K562 (cell line): ENCODE data around the gene ANKS1B. TPM values are rescaled to one million over a fixed set of nuclear protein-coding genes. Genes with fewer than 3 reads are reported as not detected.

Source experiments
- ATAC-seq: fragments of 200-7000 bp; cut with Tn5 transposase; 3 replicates; pipeline ENCODE4 v1.9.1; 2020; ENCODE audit warnings: moderate library complexity
- BruUV-seq: library from RNA; stranded (reverse); fragments of 400-500 nt; replicated peaks from 2 replicates; lab custom pipeline; 2021; lab: Mats Ljungman, UMichigan
- CTCF ChIA-PET: fragments of 300-600 bp; formaldehyde crosslinking; extraction: SDS; loops from one replicate; lab custom pipeline; 2021; ENCODE audit warnings: low intra/inter-chr PET ratio; lab: Yijun Ruan, JAX
- POLR2A ChIA-PET: fragments of 300-600, 350-650 bp; sonication (Branson Sonifier 250); formaldehyde crosslinking; extraction: SDS; loops from one replicate; lab custom pipeline; 2021; ENCODE audit warnings: antibody characterized with exemption, inconsistent platforms; lab: Yijun Ruan, JAX
- DNase-seq, 4 experiments: peaks; one replicate each; pipeline versions ENCODE4 v3.0.0 to v3.0.0-alpha.2; 2011 to 2018; ENCODE audit warnings: low spot score in 3 of 4, mixed read lengths in 3 of 4; ENCODE audit errors: extremely low read depth in 1 of 4
- FAIRE-seq: peaks from 2 replicates; lab custom pipeline; 2011; peaks lifted over from hg19 to GRCh38; lab: Jason Lieb, UNC
- H2AFZ ChIP-seq: 2 replicates; pipeline ENCODE4 v1.6.0; 2011; ENCODE audit warnings: low read depth, low read length, control low read depth, inconsistent platforms
- H3K27ac ChIP-seq: fragments of 200-600 bp; 3 replicates; pipeline ENCODE4 v1.8.0; 2011; ENCODE audit warnings: low read depth, mild to moderate bottlenecking, control low read depth, inconsistent platforms, low read length, moderate library complexity, mixed read lengths; ENCODE audit errors: extremely low read depth
- H3K27me3 ChIP-seq, 2 experiments: fragments of 300-600 bp in 1 of 2; 2 replicates in 1 of 2; 3 replicates in 1 of 2; pipeline versions ENCODE4 v1.6.0 to v1.8.0; 2011; ENCODE audit warnings: inconsistent platforms in 2 of 2, low read length in 2 of 2, mild to moderate bottlenecking in 1 of 2, mixed read lengths in 1 of 2, moderate library complexity in 1 of 2; ENCODE audit not compliant: control insufficient read depth in 2 of 2, insufficient read depth in 2 of 2
- H3K36me3 ChIP-seq: fragments of 300-600 bp; 3 replicates; pipeline ENCODE4 v1.8.0; 2011; ENCODE audit warnings: mild to moderate bottlenecking, low read length, inconsistent platforms; ENCODE audit not compliant: control insufficient read depth, insufficient read depth
- H3K4me1 ChIP-seq, 2 experiments: fragments of 200-600 bp in 1 of 2; replicated peaks in 1 of 2; 2 replicates in 1 of 2; 3 replicates in 1 of 2; pipeline versions ENCODE4 v1.5.1 to v1.8.0; 2011; ENCODE audit warnings: inconsistent platforms in 2 of 2, low read length in 2 of 2, mild to moderate bottlenecking in 1 of 2, mixed read lengths in 1 of 2, moderate library complexity in 1 of 2; ENCODE audit not compliant: control insufficient read depth in 2 of 2, insufficient read depth in 2 of 2
- H3K4me2 ChIP-seq: 2 replicates; pipeline ENCODE4 v1.6.1; 2011; ENCODE audit warnings: low read length, control low read depth, inconsistent platforms, mixed read lengths; ENCODE audit not compliant: insufficient read depth
- H3K4me3 ChIP-seq: fragments of 200-600 bp; sonication (generic), shearing (Covaris generic); 2 replicates; pipeline ENCODE4 v1.5.1; 2016; ENCODE audit warnings: control low read depth, inconsistent platforms
- H3K79me2 ChIP-seq: fragments of 200-600 bp; 3 replicates; pipeline ENCODE4 v1.8.0; 2011; ENCODE audit warnings: low read length, inconsistent platforms; ENCODE audit not compliant: control insufficient read depth, insufficient read depth
- H3K9ac ChIP-seq, 2 experiments: 2 replicates each; pipeline versions ENCODE4 v1.6.0 to v1.6.1; 2011; ENCODE audit warnings: low read depth in 2 of 2, low read length in 2 of 2, control low read depth in 1 of 2, inconsistent platforms in 1 of 2, mild to moderate bottlenecking in 1 of 2, mixed read lengths in 1 of 2; ENCODE audit not compliant: insufficient read depth in 1 of 2
- H3K9me1 ChIP-seq: one replicate; pipeline ENCODE4 v1.6.0; 2011; ENCODE audit warnings: inconsistent platforms, mild to moderate bottlenecking, low read length, moderate library complexity; ENCODE audit not compliant: control insufficient read depth, insufficient read depth
- H3K9me3 ChIP-seq: replicated peaks from 2 replicates; pipeline ENCODE4 v1.5.1; 2011; ENCODE audit warnings: low read depth, low read length, inconsistent platforms; ENCODE audit not compliant: control insufficient read depth, insufficient read depth
- H4K20me1 ChIP-seq: replicated peaks from 2 replicates; pipeline ENCODE4 v1.6.1; 2011; ENCODE audit warnings: low read length, inconsistent platforms, mixed read lengths; ENCODE audit not compliant: control insufficient read depth, insufficient read depth
- EZH2 ChIP-seq: IDR thresholded peaks from 2 replicates; pipeline ENCODE4 v1.6.1; 2012; ENCODE audit warnings: low read depth, mild to moderate bottlenecking, inconsistent platforms, low read length, borderline replicate concordance
- FOXA3 ChIP-seq, 2 experiments: fragments of 450-650 bp in 1 of 2; sonication (generic) in 1 of 2; formaldehyde crosslinking; IDR thresholded peaks in 1 of 2; conservative IDR thresholded peaks in 1 of 2; 2 replicates each; pipeline versions ENCODE4 v1.4.0 to v1.8.0; 2020 to 2022; ENCODE audit warnings: mild to moderate bottlenecking in 2 of 2, missing genetic modification reagents in 1 of 2
- HNRNPH1 ChIP-seq: fragments of 200-400 bp; formaldehyde crosslinking; optimal IDR thresholded peaks from 2 replicates; pipeline ENCODE3; 2017; ENCODE audit warnings: low read depth, mild to moderate bottlenecking, low read length, moderate library complexity
- MITF ChIP-seq: IDR thresholded peaks from 2 replicates; pipeline ENCODE4 v1.6.1; 2014; ENCODE audit warnings: antibody characterized with exemption
- ZBTB33 ChIP-seq: sonication (generic); formaldehyde crosslinking; IDR thresholded peaks from 2 replicates; pipeline ENCODE4 v1.8.1; 2023; ENCODE audit warnings: mild to moderate bottlenecking, missing genetic modification reagents
- WGBS: fragments of 100-300 bp; shearing (Covaris generic); methylation state at CpG from one replicate; pipeline ENCODE4 v1.1.6; 2016; ENCODE audit warnings: low coverage, mixed read lengths; ENCODE audit not compliant: insufficient coverage; ENCODE audit errors: missing lambda C conversion rate; 5-methylcytosine and 5-hydroxymethylcytosine counted together
- in situ Hi-C: fragments of 300-500 bp; cut with MboI; formaldehyde crosslinking; loops from 4 replicates; pipeline ENCODE4 v1.15.0; 2018; ENCODE audit warnings: inconsistent platforms, mixed read lengths
- intact Hi-C: fragments of 100-400 bp; cut with micrococcal nuclease; formaldehyde crosslinking; loops from 2 replicates; pipeline ENCODE4 v1.14.2; 2022
- polyA plus RNA-seq, 8 experiments: library from polyadenylated mRNA; depleted of rRNA in 4 of 8; stranded (reverse) in 5 of 8; unstranded in 3 of 8; fragments of >200 nt; fragmentation: Nextera tagmentation in 2 of 8; fragmentation: Illumina TruSeq in 1 of 8; extraction: Ambion mirVana in 2 of 8; extraction: Trizol in 1 of 8; gene quantifications; 2 replicates each; pipeline versions ENCODE4 v1.2.1 to v1.2.3, GENCODE V29; 2011 to 2014; ENCODE audit warnings: inconsistent platforms in 1 of 8, missing spikeins in 1 of 8
- total RNA-seq, 7 experiments: library from RNA; depleted of rRNA in 6 of 7; stranded (reverse); fragments of >200 nt in 6 of 7; fragmentation: Illumina TruSeq in 2 of 7; extraction: Trizol in 2 of 7; gene quantifications; 2 replicates each; pipeline versions ENCODE4 v1.2.1 to v1.2.3, GENCODE V29; 2011 to 2021; ENCODE audit warnings: low replicate concordance in 1 of 7
- TF ChIP-seq, protein P1 (sequence below): fragments of 250-450 bp; sonication (Bioruptor Pico); IDR thresholded peaks from 2 replicates; pipeline ENCODE4 v1.8.0; 2021; ENCODE audit warnings: mild to moderate bottlenecking, moderate library complexity
- TF ChIP-seq, protein P2 (sequence below): fragments of 250-450 bp; sonication (Bioruptor Pico); IDR thresholded peaks from 2 replicates; pipeline ENCODE4 v1.8.0; 2022; ENCODE audit warnings: moderate library complexity, mild to moderate bottlenecking, inconsistent platforms

Gene ANKS1B
- total and polyA plus RNA-seq, 9 of the 15 experiments (the other 6 are each of a cell fraction or from before 2014, with no cell fraction given): 0.04 to 0.47 (median 0.28) TPM; not detected in 4

GRCh38 chr12:98769068-98769467 is 1215.7 kb downstream of the ANKS1B start:
- no peaks in the 10 kb centered on the region for H3K36me3 ChIP-seq
- BruUV-seq: no TSS peak
- H3K27ac ChIP-seq: no peak overlapping the region
- POLR2A ChIA-PET: interaction anchor here (0.9 to 1.7 kb wide), 3 partner anchors 10 to 18 kb away, joined by 3 to 4 read pairs (median 3); no protein-coding TSS in a partner anchor
- TF ChIP-seq MITF: no peak
- peaks cover 5 to 9% of the 10 kb centered on the region in 2 experiments; a peak in 4 of 5 replicates for H3K27me3 ChIP-seq
- no peak for DNase-seq
- FAIRE-seq: no peak
- intact Hi-C loops: no loop called here
- H4K20me1 ChIP-seq: no peaks in the 10 kb centered on the region
- no peak overlapping the region for H3K4me3 ChIP-seq
- H3K9me3 ChIP-seq: peaks cover 2% of the 10 kb centered on the region
- H3K79me2 ChIP-seq: no peaks in the 10 kb centered on the region
- H3K9ac ChIP-seq: no peak overlapping the region
- H3K9me1 ChIP-seq: no peaks in the 10 kb centered on the region
- in situ Hi-C loops: no loop called here
- H3K4me2 ChIP-seq: no peak overlapping the region
- ATAC-seq: no peak
- H3K4me1 ChIP-seq: no peaks in the 10 kb centered on the region
- CTCF ChIA-PET: no interaction called here
- H2AFZ ChIP-seq: no peak overlapping the region

DNA sequence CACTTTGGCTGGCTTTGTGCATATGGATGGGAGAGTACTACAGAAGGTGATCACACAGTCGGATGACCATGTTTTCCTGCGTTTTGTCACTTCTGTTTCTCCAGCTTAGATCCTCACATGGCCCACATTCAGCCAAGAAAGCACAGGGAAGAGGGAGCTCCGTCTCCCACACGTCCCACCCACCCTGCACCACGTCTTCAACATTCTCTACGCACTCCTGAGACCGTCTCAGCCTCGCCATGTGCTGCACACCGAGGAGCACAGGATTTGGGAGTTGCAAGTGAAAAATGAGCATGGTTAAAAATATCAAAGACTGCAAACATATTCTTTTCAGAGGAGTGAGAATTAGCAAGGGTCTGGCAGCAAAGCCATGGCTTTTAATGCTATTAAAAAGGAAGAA is 1217.5 kb downstream of the ANKS1B start:
- no peak overlapping the region for H3K4me2 ChIP-seq
- H2AFZ ChIP-seq: no peak overlapping the region
- H4K20me1 ChIP-seq: no peaks in the 10 kb centered on the region
- peaks cover 2% of the 10 kb centered on the region for H3K9me3 ChIP-seq
- in situ Hi-C loops: no loop called here
- no peak for DNase-seq
- no peaks in the 10 kb centered on the region for H3K4me1 ChIP-seq
- H3K4me3 ChIP-seq: no peak overlapping the region
- no peaks in the 10 kb centered on the region for H3K79me2 ChIP-seq
- FAIRE-seq: no peak
- H3K27me3 ChIP-seq: peaks cover 11 to 14% of the 10 kb centered on the region in 2 experiments; a peak in 4 of 5 replicates
- WGBS: 8% methylated on average over 9 of the region's 9 CpGs
- ChIA-PET POLR2A (interaction anchor here (0.9 to 1.4 kb wide), 3 partner anchors 21 to 166 kb away, joined by 3 to 5 read pairs (median 3); no protein-coding TSS in a partner anchor), CTCF (no interaction called here)
- no peak; the same call in 2 of the 3 replicates for ATAC-seq
- no peak overlapping the region for H3K27ac ChIP-seq
- intact Hi-C loops: no loop called here
- H3K9me1 ChIP-seq: no peaks in the 10 kb centered on the region
- no peaks in the 10 kb centered on the region for H3K36me3 ChIP-seq
- no TSS peak for BruUV-seq
- H3K9ac ChIP-seq: no peak overlapping the region
- TF ChIP-seq HNRNPH1 (no peak), ZBTB33 (CRISPR knock-in tag) (no peak), FOXA3 (CRISPR knock-in tag; conservative IDR thresholded peaks at IDR 0.05 in 1 of 2, IDR thresholded peaks at IDR 0.05 in 1 of 2) (no peak), EZH2 (no peak)
- TF ChIP-seq, protein P1, sequence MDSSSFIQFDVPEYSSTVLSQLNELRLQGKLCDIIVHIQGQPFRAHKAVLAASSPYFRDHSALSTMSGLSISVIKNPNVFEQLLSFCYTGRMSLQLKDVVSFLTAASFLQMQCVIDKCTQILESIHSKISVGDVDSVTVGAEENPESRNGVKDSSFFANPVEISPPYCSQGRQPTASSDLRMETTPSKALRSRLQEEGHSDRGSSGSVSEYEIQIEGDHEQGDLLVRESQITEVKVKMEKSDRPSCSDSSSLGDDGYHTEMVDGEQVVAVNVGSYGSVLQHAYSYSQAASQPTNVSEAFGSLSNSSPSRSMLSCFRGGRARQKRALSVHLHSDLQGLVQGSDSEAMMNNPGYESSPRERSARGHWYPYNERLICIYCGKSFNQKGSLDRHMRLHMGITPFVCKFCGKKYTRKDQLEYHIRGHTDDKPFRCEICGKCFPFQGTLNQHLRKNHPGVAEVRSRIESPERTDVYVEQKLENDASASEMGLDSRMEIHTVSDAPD: no peak
- TF ChIP-seq, protein P2, sequence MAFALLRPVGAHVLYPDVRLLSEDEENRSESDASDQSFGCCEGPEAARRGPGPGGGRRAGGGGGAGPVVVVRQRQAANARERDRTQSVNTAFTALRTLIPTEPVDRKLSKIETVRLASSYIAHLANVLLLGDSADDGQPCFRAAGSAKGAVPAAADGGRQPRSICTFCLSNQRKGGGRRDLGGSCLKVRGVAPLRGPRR (CRISPR knock-in tag): no peak
